Right cardiac atrium (tissue), 5 donors: ENCODE data around the gene COL7A1. TPM values are rescaled to one million over a fixed set of nuclear protein-coding genes. Genes with fewer than 3 reads are reported as not detected.

Experiments used
- ATAC-seq, 2 donors: fragments of 200-7000 bp; cut with Tn5 transposase; one replicate each; pipeline versions ENCODE4 v1.8.0 to v1.9.1; 2020; ENCODE audit warnings: moderate library complexity in 2 of 2, mild to moderate bottlenecking in 1 of 2
- DNase-seq, 3 donors: peaks; one replicate each; pipeline ENCODE4 v3.0.0-alpha.2; 2020
- H3K27ac ChIP-seq: one replicate; pipeline ENCODE4 v1.5.1; 2013; ENCODE audit warnings: mild to moderate bottlenecking, low read length, control low read depth, moderate library complexity
- H3K27me3 ChIP-seq: one replicate; pipeline ENCODE4 v1.6.1; 2013; ENCODE audit not compliant: control insufficient read depth, insufficient read depth
- H3K4me1 ChIP-seq: one replicate; pipeline ENCODE4 v1.6.1; 2013; ENCODE audit warnings: low read length; ENCODE audit not compliant: control insufficient read depth, insufficient read depth
- H3K4me3 ChIP-seq: one replicate; pipeline ENCODE4 v1.5.1; 2013; ENCODE audit warnings: low read length, control low read depth
- H3K9me3 ChIP-seq: one replicate; pipeline ENCODE4 v1.6.1; 2013; ENCODE audit warnings: low read length; ENCODE audit not compliant: control insufficient read depth
- WGBS: extraction: QIAGEN DNeasy Blood & Tissue Kit; methylation state at CpG from one replicate; pipeline ENCODE4 v1.1.7; 2013; 5-methylcytosine and 5-hydroxymethylcytosine counted together
- intact Hi-C, 4 donors: fragments of 100-400 bp; cut with DNase I; formaldehyde crosslinking; loops; one replicate each; pipeline versions ENCODE4 v1.11.0 to v1.14.0; 2022 to 2023
- polyA plus RNA-seq: library from polyadenylated mRNA; stranded (reverse); fragments of 200-250 nt; gene quantifications from one replicate; pipeline ENCODE4 v1.2.3, GENCODE V29; 2013
- total RNA-seq, 4 donors: library from RNA; stranded (reverse); fragmentation: NEBNext Ultra II Directional; extraction: Animal tissue kit (Norgen Biotek cat#: 25700); gene quantifications; one replicate each; pipeline ENCODE4 v1.2.1, GENCODE V29; 2021
- donor health status: healthy with polysubstance abuse.
- donor health status: DM: no; HTN: yes; CAD: no.
- donor health status: DM: no; HTN: no; CAD: no.
- donor health status: DM: no; HTN: yes; CAD: no; lungs with severe emphysema.
- donor health status: DM: yes; HTN: yes; CAD: no.

COL7A1 gene
- total and polyA plus RNA-seq, 5 donors: 4.8 to 20.4 (median 9.0) TPM

DNA sequence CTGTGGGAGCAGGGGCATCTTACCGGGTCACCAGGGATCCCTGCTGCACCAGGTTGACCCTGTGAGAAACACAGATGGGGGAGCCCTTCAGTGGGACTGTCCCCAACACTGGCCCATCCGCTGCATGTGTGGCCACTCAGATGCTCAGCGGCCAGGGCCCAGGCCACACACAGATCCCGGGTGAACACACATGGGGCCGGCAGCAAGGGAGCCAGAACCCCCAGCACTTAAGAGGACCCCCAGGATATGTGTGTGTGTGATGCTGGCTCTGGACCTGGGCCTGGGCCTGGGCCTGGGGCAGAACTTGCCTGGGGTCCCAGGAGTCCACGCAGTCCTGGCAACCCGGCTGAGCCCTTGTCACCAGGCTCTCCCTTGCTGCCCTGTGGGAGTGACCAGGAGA lies 26.7 kb downstream of the COL7A1 start:
- no peak for ATAC-seq

DNA sequence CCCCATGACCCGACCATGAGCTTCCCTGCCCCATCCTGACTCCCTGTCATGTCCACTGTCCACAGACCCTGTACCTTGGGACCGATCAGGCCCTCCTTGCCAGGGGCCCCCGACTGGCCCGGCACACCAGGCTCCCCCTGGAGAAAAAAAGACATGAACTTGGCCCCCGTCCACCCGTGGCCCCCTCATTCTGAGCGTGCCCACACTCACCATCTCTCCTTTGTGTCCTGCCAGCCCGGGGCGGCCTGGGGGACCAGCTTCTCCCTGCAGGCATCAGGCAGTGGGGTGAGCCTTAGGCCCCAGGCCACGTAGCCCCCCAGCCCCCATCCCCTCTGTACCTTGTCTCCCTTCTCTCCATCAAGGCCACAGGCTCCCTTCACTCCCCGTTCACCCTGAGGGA lies 27.6 kb downstream of the COL7A1 start:
- no peak overlapping the region for H3K4me3 ChIP-seq
- H3K27me3 ChIP-seq: no peaks in the 10 kb centered on the region
- ATAC-seq (no peak), DNase-seq (no peak)
- 92% methylated on average over 11 of the region's 11 CpGs for WGBS
- H3K9me3 ChIP-seq: no peaks in the 10 kb centered on the region
- H3K4me1 ChIP-seq: no peaks in the 10 kb centered on the region
- intact Hi-C loops: no loop called here
- H3K27ac ChIP-seq: no peak overlapping the region

More for the DNA sequence above, 26.7 kb downstream of the COL7A1 start:
- 95% methylated on average over 7 of the region's 7 CpGs for WGBS
- H3K4me1 ChIP-seq: no peaks in the 10 kb centered on the region
- no peak overlapping the region for H3K4me3 ChIP-seq
- H3K9me3 ChIP-seq: no peaks in the 10 kb centered on the region
- intact Hi-C loops: no loop called here
- no peak overlapping the region for H3K27ac ChIP-seq
- H3K27me3 ChIP-seq: no peaks in the 10 kb centered on the region
- DNase-seq: no peak

DNA sequence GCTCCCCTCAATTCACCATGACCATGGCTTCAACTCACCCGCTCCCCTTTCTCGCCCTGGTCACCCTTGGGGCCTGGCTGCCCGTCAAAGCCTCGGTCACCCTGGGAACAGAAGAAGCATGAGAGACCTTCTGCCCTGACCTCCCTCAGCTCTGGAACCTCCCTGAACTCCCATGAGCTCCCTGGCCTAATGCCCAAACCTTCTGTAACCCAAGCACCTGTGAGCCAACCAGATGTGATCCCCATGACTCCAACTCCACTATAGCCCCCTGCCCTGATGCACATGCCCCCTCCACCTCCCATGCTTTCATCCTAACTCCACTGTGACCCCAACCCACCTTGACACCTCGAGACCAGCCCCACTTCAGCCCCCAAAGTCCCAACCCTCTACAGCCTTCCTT lies 28.0 kb downstream of the COL7A1 start:
- 94% methylated on average over 5 of the region's 5 CpGs for WGBS
- no peak overlapping the region for H3K27ac ChIP-seq
- ATAC-seq: no peak
- no peaks in the 10 kb centered on the region for H3K27me3 ChIP-seq
- H3K4me1 ChIP-seq: no peaks in the 10 kb centered on the region
- no peaks in the 10 kb centered on the region for H3K9me3 ChIP-seq
- intact Hi-C loops: no loop called here
- H3K4me3 ChIP-seq: no peak overlapping the region
- no peak for DNase-seq

DNA sequence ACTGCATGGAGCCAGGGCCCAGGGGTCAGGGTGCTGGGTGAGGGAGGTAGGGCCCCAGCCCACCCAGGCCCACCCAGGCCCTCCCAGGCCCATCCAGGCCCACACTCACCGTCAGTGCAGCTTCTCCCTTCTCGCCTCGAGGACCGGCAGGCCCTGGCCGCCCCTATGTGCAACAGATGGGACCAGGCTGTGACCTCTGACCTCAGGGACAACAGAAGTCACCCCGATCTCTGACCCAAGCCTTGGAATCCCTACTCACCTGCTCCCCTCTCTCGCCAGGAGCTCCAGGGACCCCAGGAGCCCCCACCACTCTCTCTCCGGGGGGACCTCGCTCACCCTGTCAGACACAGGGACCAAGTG lies 28.7 kb downstream of the COL7A1 start:
- Histone ChIP-seq H3K27ac (no peak overlapping the region), H3K27me3 (no peaks in the 10 kb centered on the region), H3K4me3 (no peak overlapping the region), H3K9me3 (no peaks in the 10 kb centered on the region), H3K4me1 (no peaks in the 10 kb centered on the region)
- DNase-seq (no peak), ATAC-seq (no peak)
- 93% methylated on average over 9 of the region's 9 CpGs for WGBS
- intact Hi-C loops: no loop called here

DNA sequence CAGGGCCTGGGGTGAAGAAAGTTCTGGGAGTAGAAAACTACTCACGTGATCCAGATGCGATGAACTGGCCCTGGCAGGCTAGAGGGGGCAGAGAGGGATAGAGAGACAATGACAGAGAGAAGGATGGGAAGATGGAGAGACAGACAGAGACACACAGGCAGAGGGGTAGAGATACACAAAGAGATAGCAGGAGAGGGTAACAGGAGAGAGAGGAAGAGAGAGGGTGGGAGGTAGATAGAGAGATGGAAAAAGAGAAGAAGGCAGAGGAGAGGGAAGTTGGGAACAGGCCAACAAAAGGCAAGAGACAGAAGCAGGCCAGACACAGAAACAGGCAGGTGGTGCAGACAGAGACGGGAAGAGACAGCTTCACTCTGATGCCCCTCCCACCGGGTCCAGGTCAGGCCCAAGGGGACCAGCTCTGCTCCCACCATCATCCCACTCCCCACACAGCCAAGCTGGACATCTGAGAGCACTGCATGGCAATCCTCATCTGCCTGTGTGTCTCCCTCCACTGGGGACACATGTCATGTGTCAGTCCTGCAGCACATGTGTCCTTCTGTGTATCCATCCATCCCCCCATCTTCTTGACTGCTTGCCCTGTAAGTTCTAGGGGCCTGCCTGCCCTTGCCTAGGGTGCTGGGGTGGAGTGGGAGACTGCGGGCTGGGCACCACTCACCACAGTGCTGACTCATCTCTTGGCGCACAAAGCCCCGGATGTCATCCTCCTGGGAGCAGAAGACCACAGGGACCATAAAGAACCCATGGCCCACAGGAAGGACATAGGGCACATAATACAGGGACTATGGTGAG lies 29.3 kb downstream of the COL7A1 start:
- no peaks in the 10 kb centered on the region for H3K9me3 ChIP-seq
- H3K27ac ChIP-seq: no peak overlapping the region
- intact Hi-C loops: no loop called here
- no peak overlapping the region for H3K4me3 ChIP-seq
- no peaks in the 10 kb centered on the region for H3K27me3 ChIP-seq
- H3K4me1 ChIP-seq: no peaks in the 10 kb centered on the region
- WGBS: 57% methylated on average over 7 of the region's 7 CpGs
- no peak for DNase-seq
- ATAC-seq: no peak

DNA sequence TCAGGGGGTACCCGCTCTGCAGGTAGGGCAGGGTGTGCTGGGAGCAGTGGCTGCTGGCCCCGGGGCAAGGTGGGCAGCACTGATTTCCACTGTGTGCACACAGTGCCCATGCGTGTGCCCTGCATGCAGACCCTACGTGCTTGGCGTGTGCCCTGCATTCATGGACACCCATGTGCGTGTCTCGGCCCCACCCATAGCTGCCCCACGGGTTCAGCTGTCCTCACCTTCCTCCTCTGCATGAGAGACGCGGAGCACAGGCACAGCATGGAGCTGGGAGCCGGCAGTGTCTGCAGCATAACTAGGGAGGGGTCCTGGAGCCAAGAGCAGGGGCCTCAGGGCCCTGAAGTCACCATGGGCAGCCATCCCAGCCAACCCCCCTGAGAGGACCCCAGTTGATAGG lies 29.9 kb downstream of the COL7A1 start:
- intact Hi-C loops: no loop called here
- ATAC-seq (no peak), DNase-seq (no peak)
- Histone ChIP-seq H3K4me1 (no peaks in the 10 kb centered on the region), H3K9me3 (no peaks in the 10 kb centered on the region), H3K4me3 (no peak overlapping the region), H3K27ac (no peak overlapping the region), H3K27me3 (no peaks in the 10 kb centered on the region)
- 75% methylated on average over 11 of the region's 11 CpGs for WGBS

DNA sequence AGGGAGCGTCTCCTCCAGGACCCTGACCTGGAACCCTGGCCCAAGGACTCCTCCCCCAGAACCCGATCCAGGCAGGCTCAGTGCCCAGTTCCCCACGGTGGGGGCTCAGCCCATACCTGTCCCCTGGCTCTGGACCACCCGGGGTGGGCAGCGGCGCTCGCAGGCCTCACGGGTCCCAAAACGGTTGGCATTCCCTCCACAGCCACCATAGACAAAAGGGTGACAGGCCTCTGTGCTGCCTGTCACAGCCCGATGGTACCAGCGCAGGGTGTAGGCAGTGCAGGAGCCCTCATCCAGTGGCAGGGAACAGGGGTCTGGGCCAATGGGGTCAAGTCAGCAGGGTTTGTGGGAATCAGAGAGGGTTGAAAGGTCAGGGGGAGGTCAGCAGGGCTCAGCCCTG lies 30.5 kb downstream of the COL7A1 start:
- intact Hi-C loops: no loop called here
- WGBS: 90% methylated on average over 11 of the region's 11 CpGs
- H3K27ac ChIP-seq: no peak overlapping the region

DNA sequence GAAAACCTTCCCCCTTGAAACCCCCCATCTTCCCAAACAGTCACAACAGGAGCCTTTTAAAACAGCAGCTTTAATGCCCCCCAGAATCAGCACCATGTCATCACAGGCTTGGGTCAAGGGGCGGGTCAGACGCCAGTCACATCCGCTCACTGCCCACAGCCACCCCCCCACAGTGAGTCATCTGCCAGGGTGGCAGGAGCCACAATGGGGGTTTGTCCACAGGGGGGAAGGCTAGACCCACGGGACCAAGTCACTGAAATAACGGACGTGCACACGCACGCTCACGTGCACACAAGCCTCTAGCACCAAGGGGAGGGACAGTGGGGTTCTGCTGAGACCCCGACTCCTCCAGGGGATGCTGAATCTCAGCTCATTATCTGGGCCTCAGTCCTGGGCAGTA lies 31.1 kb downstream of the COL7A1 start:
- DNase-seq: peak; percentile 41 to 77 (median 67)
- no peak overlapping the region for H3K27ac ChIP-seq
- H3K9me3 ChIP-seq: no peaks in the 10 kb centered on the region
- no peaks in the 10 kb centered on the region for H3K27me3 ChIP-seq
- 68% methylated on average over 10 of the region's 10 CpGs for WGBS
- H3K4me1 ChIP-seq: peaks cover 2% of the 10 kb centered on the region
- H3K4me3 ChIP-seq: no peak overlapping the region
- intact Hi-C loops: no loop called here
- no peak for ATAC-seq

More for the DNA sequence above, 30.5 kb downstream of the COL7A1 start:
- no peak for DNase-seq
- Histone ChIP-seq H3K27me3 (no peaks in the 10 kb centered on the region), H3K4me3 (no peak overlapping the region), H3K4me1 (peaks cover 2% of the 10 kb centered on the region), H3K9me3 (no peaks in the 10 kb centered on the region)
- no peak for ATAC-seq

DNA sequence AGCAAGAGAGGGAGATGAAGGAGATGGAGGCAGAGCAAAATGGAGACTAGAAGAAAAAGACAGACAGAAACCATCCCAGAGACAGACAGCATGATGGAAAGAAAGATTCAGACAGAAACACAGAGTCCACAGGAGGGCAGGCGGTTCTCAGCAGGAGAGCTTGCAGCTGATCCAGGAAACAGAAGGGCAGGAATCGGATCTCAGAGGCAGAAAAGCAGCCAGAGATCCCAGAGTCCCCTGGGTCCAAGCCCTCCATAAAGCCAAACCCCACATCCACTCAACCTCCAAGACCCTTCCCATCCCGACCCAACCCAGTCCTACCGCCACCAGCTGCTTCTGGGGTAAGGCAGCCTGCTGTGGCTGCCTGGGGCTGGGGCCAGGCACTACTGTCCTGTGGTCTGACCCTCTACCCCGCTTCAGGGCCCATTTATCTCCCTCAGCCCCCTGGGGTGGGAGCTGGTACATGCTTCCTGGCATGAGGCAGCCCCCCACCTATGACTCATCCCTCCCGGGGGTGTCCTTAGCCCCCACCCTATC lies 31.7 kb downstream of the COL7A1 start, which contains the start of gene UCN2:
Gene UCN2 (minus strand): TSS at position 400 of the 537 bp plus-strand sequence. CDS start 657 bp downstream, outside the sequence.
- H3K4me1 ChIP-seq: peaks cover 2% of the 10 kb centered on the region
- no peak within 1 kb of the TSS for H3K4me3 ChIP-seq
- H3K9me3 ChIP-seq: no peaks in the 10 kb centered on the region
- DNase-seq (no peak), ATAC-seq (no peak)
- no peaks in the 10 kb centered on the region for H3K27me3 ChIP-seq
- 62% methylated on average over 6 of the region's 6 CpGs for WGBS
- H3K27ac ChIP-seq: no peak within 1 kb of the TSS
- intact Hi-C loops: no loop called here

DNA sequence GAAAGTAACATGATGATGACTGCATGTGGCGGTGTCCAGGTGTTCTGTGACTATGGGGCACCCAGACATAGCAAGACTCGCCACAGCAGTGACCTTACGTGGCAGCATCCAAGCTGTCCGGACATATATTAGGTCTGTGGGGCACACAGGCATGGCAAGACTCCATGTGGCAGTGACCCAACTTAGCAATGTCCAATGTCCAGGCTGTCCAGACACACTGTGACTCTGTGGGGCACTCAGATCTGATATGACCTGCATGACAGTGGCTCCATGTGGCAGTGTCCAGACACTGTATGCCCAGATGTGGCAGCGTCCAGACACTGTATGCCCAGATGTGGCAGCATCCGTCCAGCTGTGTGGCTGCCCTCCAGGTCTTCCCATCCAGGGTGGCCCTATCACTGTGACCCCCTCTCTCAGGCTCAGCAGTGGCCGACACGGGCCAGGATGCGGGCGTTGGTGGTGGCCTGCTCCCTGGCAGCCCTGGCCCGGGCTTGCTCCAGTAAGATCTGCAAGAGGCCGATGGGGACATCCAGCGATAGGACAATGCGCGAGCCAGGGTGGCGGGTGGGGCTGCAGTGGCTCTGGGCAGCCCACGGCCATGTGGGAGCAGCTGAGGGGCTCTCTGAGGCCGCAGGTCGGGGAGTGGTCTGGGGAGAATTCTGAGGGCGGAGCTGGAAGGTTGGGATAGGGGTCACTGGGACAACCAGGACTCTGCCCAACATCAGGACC lies 32.6 kb downstream of the COL7A1 start:
- 88% methylated on average over 20 of the region's 20 CpGs for WGBS
- intact Hi-C loops: no loop called here
- H3K4me1 ChIP-seq: peaks cover 2% of the 10 kb centered on the region
- no peak overlapping the region for H3K4me3 ChIP-seq
- ATAC-seq (no peak), DNase-seq (no peak)
- H3K27ac ChIP-seq: no peak overlapping the region
- no peaks in the 10 kb centered on the region for H3K27me3 ChIP-seq
- no peaks in the 10 kb centered on the region for H3K9me3 ChIP-seq

DNA sequence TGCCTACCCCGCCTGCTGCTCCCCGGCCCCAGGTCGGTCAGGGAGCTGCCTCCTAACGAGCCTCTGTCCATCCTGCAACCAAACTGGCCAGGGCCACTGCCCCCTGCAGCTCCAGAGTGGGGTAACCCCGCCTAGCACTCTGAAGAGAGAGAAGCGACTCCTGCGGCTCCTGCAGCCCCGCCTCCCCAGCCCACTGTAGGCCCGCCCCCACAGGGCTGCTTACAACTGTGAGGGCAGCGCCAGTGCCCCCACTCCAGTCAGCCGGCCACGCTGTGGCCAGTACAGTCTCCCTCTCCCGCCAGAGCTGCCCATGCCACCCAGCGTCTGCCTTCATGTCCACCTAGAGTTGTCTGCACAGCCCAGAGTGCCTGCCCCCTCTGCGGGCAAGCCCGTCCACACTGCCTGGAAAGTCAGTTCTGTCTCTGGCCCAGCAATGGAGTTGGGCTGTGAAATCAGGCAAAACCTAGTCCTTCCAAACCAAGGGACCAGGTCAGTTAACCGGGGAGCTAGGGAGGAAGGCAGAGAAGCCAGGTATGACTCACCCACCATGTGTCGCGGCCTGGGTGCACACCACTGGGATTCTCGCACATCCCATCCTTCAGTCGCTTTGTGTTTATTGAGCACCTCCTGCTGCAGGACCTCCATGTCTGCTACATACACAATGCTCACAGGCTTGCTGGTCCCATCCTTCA lies 33.9 kb downstream of the COL7A1 start:
- Histone ChIP-seq H3K9me3 (no peaks in the 10 kb centered on the region), H3K27ac (peak overlapping the region; percentile 38), H3K4me3 (peak overlapping the region; percentile 18), H3K27me3 (no peaks in the 10 kb centered on the region), H3K4me1 (peaks cover 2% of the 10 kb centered on the region)
- peak in 1 of 2 donors; percentile 5 for ATAC-seq
- 32% methylated on average over 21 of the region's 21 CpGs for WGBS
- peak; percentile 57 to 89 (median 87) for DNase-seq
- intact Hi-C loops: no loop called here
